NCI-H226 (cell line): ENCODE data around the gene RBM47.
A peak's percentile ranks its signal among the peaks of the same experiment; 100 is the strongest.
"Not testable (repeated sequence)": the region's sequence is repeated elsewhere in the genome, so short reads cannot be mapped to it uniquely, and the experiment has no call there.

Experiments used
- DNase-seq: peaks from one replicate; pipeline ENCODE4 v3.0.0-alpha.2; 2015

Gene RBM47

GRCh38 chr4:40435306-40435705, 194.4 kb downstream of the RBM47 start:
- not testable (repeated sequence) for DNase-seq

- no peak for DNase-seq
Observed at GRCh38 chr4:40434126-40434687, 195.5 kb downstream of the RBM47 start.

DNA sequence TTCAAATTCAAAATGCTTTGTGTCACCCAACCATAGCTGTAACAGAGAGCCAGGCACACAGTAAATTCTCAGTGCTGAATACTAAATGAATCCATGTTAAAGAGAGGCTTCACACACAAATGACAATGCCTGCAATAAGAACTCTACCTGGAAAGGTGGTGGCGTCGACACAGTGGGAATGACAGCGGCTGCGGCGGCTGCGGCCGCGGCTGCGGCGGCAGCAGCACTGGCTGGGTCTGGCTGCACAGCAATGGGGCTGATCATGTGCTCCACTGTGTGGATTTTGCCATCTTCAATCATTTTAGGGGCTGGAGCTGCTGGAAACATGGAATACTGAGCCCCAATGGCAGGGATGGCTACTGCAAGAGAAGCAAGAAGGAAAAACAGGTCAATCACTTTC, 197.2 kb downstream of the RBM47 start:
- DNase-seq, result no peak

GRCh38 chr4:40427871-40428270, 201.8 kb downstream of the RBM47 start:
- not testable (repeated sequence) for DNase-seq

- no peak for DNase-seq
Observed at GRCh38 chr4:40427128-40427527, 202.5 kb downstream of the RBM47 start.

DNA sequence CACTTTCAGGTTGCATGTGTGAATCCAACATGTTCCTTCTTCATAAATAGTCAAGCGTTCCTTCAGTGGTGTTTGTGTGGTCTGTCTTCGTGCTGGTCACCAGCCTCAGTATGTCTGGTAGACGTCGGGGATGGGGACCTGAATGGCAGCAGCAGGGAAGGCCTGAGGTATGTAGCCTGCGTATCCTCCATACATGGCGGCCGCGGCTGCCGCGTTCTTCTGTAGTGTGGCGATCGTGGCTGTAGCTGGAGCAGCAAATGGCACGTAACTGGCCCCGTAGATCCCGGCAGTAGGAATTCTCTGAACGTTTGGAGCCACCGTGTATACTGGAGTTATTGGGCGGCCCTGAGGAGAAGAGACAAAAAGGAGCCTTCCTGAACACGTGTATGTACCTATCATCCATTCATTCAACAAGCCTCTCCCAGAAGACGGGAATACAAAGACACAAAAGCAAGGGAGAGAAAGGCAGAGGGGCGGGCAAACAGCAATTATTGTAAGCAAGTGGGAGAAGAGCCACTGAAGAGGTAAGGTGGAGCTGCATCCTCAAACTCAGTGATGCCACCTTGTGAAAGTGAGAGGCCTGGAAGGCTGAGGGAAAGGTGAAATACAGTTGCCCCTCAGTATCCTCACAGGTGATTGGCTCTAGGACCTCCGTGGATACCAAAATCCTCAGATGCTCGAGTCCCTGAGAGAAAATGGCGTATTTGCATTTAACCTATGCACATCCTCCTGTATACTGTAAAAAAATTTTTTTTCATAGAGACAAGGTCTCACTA, 203.7 kb downstream of the RBM47 start:
- no peak for DNase-seq

DNA sequence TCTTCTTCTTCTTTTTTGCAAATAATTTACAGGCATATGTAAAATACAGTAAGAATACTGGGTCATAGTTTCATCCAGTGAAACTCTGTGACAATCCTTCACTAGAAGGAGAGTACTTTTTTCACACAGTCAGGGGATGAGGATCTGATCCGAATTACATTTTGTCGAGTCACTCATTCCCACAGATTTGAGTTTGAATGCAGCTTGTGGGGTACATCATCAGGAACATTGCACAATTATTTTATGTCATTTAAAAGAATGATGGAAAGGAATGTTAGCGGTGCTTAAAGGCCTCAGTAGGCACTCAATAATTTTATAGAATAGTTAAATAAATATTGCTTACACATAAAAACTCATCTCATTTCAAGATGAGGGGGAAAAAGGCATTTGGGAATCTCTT, 205.9 kb downstream of the RBM47 start:
- peak; percentile 54 for DNase-seq

DNA sequence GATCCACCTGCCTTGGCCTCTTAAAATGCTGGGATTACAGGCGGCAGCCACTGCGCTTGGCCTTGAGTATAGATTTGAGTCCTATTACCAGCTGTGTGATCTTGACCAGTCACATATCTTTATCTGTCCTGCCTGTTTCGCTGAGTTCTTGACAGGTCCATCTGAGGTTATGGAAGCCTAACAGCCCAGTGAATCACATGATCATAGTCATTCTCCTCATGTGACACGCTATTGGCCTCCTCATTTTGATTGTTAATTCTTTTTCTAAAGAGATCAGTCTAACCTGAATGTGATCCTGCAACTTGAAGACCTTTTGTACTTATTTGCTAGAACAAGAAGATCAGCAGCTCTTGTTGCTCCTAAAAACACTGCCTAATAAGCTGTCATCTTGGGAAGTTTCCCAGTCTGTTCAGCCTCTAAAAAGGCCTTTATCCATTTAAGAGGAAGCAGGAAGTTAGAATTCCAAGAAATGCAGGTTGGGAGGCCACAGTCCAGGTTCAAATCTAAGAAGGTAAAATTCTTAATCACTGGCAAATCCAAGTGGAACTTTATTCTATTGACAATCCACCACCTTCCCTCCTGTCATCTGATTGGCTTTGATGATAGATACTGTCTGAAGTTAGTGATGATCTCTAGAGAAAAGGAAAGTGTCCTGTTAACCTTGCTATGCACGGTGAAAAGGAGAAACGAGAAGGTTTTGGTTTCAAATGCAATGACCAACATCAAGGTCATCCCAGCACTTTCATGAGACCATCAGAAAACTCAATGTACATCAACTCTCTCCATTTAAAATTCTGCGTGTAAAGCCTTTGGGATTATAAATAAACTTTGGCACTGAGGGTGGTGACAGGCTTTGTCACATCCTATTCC, 207.6 kb downstream of the RBM47 start:
- DNase-seq, result no peak

- no peak for DNase-seq
Observed at GRCh38 chr4:40419231-40419912, 210.3 kb downstream of the RBM47 start.

- no peak for DNase-seq
Observed at GRCh38 chr4:40418430-40419230, 211.0 kb downstream of the RBM47 start.

GRCh38 chr4:40417941-40418340, 211.7 kb downstream of the RBM47 start:
- no peak for DNase-seq

- DNase-seq, result no peak
Observed at GRCh38 chr4:40414673-40415072, 215.0 kb downstream of the RBM47 start.

DNA sequence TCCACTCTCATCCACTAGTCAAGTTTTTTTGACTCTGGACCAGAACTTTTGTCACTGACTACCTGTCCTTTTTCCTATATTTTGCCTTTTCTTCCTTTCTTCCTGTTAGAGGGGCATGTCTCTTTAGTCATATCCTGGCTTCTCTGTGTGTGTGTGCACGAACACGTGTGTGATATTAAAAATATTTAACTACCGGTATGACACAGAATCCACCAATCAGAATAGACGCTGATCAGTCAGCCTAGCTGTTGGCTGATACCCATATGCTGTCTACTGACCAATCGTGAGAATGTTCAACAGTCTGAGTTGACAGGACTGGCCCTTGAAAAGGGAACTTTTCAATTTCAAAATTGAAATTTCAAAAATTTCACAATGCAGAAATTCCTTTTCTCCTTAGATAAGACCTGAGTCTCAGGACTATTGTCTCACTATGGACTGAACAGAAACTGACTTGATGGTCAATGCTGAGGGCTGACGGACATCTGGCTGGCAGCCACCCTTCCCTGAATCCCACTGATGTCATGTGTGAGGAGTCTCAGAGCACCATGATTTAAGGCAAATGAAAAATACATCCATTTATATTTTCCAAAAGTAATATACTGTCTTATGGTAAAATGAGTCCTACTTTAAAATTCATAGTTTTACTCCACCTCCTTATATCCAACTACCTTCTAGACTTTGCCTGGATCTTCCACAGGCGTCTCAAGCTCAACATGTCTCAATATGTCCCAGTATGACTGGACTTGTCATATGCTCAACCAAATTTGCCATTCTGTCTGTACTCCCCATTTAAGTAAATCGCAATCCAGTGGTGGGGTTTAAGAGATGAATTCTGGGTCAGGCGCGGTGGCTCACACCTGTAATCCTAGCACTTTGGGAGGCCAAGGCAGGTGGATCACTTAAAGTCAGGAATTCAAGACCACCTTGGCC, 216.5 kb downstream of the RBM47 start:
- no peak for DNase-seq

- no peak for DNase-seq
Observed at GRCh38 chr4:40412388-40412787, 217.3 kb downstream of the RBM47 start.

- peak; percentile 41 for DNase-seq
Observed at GRCh38 chr4:40409835-40410234, 219.8 kb downstream of the RBM47 start.

- DNase-seq, result not testable (repeated sequence)
Observed at GRCh38 chr4:40407468-40407867, 222.2 kb downstream of the RBM47 start.

- DNase-seq, result no peak
Observed at GRCh38 chr4:40406340-40406739, 223.3 kb downstream of the RBM47 start.

DNA sequence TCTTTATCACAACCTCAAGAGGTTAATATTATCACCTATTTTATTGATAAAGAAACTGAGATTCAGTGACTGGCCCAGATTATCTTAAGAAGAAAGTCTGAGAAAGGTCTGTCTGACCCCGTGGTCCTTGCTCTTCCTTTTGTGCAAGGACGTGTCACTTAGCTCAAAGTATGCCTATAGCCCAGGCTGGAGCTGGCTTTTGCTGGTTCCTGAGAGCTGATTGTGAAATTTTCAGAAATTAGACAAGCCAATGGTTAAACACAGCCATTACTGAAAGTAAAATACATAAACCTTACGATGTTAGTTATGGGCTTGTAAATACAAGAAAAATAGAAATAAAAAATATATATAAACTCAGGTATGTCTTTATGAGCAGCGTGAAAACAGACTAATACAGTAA, 224.5 kb downstream of the RBM47 start:
- no peak for DNase-seq

GRCh38 chr4:40403081-40403480, 226.6 kb downstream of the RBM47 start:
- no peak for DNase-seq

DNA sequence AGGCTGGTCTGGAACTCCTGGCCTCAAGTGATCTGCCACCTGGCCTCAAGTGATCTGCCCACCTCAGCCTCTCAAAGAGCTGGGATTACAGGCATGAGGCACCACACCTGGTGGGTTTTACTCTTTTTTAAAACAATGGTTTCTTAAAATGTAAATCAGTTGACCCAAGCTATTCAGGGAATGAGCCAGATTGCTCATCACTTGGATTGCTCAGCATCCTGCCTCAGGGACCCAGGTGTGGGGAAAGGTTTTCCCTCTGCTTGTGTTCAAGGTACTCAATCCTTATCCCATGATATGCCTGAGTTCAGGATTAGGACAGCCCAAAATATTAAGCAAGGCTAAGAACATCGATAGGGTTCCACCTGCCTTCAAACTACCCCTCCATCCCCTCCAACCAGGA, 227.1 kb downstream of the RBM47 start:
- no peak for DNase-seq

DNA sequence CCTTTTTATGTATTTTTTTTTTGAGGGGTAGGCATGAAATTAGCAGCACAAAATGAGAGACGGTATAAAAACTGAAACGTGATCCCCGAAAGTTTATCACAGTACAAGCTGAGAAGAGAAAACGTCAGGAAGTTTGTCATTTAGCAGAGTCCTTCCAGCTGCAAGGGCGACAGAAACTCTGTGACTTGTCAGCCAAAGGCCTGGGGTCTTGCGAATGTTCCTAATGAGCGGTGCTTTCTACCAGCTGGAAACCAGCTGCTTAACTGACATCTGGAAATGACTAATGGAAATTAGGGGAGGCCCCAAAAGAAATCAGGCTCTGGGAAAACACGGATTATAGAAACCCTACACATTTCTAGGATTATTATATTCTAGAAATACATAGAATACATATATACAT, 228.0 kb downstream of the RBM47 start:
- no peak for DNase-seq
